WTC11 (cell line): ENCODE data around the gene MCUB. TPM values are rescaled to one million over a fixed set of nuclear protein-coding genes. Genes with fewer than 3 reads are reported as not detected.

Experiments used
- ATAC-seq: fragments of 200-7000 bp; cut with Tn5 transposase; 2 replicates; pipeline ENCODE4 v1.10.0; 2021; ENCODE audit warnings: mild to moderate bottlenecking, moderate library complexity
- CTCF ChIA-PET: fragments of 300-600 bp; sonication (Branson Sonifier 250); formaldehyde crosslinking; loops from one replicate; lab custom pipeline; 2021; ENCODE audit warnings: antibody characterized with exemption; lab: Charles Lee
- POLR2A ChIA-PET: fragments of 350-600 bp; sonication (Branson Sonifier 250); formaldehyde crosslinking; loops from one replicate; lab custom pipeline; 2021; ENCODE audit warnings: antibody characterized with exemption; lab: Charles Lee
- DNase-seq: peaks from one replicate; pipeline ENCODE4 v3.0.0; 2021; ENCODE audit warnings: low spot score
- H3K27ac Mint-ChIP-seq: 2 replicates; pipeline ENCODE4 v1.8.0; 2021; ENCODE audit warnings: mixed read lengths
- H3K27me3 Mint-ChIP-seq: 2 replicates; pipeline ENCODE4 v1.8.0; 2021; ENCODE audit warnings: low read depth, mild to moderate bottlenecking, moderate library complexity, mixed read lengths
- H3K36me3 Mint-ChIP-seq: 2 replicates; pipeline ENCODE4 v1.8.0; 2021; ENCODE audit warnings: mixed read lengths
- H3K4me1 Mint-ChIP-seq: 2 replicates; pipeline ENCODE4 v1.8.0; 2022; ENCODE audit warnings: mixed read lengths
- H3K4me3 Mint-ChIP-seq: 2 replicates; pipeline ENCODE4 v1.8.0; 2021; ENCODE audit warnings: mild to moderate bottlenecking, moderate library complexity, mixed read lengths
- H3K9me3 Mint-ChIP-seq: 2 replicates; pipeline ENCODE4 v1.8.0; 2021; ENCODE audit warnings: mixed read lengths
- ATF6 ChIP-seq: sonication (generic); formaldehyde crosslinking; IDR thresholded peaks from 2 replicates; pipeline ENCODE4 v1.8.1; 2023; ENCODE audit warnings: mild to moderate bottlenecking, missing genetic modification reagents
- EMX1 ChIP-seq: fragments of 250-450 bp; sonication (Bioruptor Pico); IDR thresholded peaks from 2 replicates; pipeline ENCODE4 v1.8.0; 2021; ENCODE audit warnings: mild to moderate bottlenecking
- ETV6 ChIP-seq: sonication (generic); formaldehyde crosslinking; IDR thresholded peaks from 2 replicates; pipeline ENCODE4 v1.8.1; 2022; ENCODE audit warnings: mild to moderate bottlenecking, missing genetic modification reagents
- GRHL2 ChIP-seq: fragments of 250-450 bp; sonication (Bioruptor Pico); IDR thresholded peaks from 2 replicates; pipeline ENCODE4 v1.8.0; 2022; ENCODE audit warnings: mild to moderate bottlenecking, moderate library complexity; ENCODE audit not compliant: insufficient replicate concordance, severe bottlenecking
- MLX ChIP-seq: sonication (generic); formaldehyde crosslinking; IDR thresholded peaks from 2 replicates; pipeline ENCODE4 v1.8.1; 2023; ENCODE audit warnings: mild to moderate bottlenecking, missing genetic modification reagents, moderate library complexity
- MXD4 ChIP-seq: fragments of 250-450 bp; sonication (Bioruptor Pico); IDR thresholded peaks from 2 replicates; pipeline ENCODE4 v1.8.0; 2021; ENCODE audit warnings: mild to moderate bottlenecking, moderate library complexity, borderline replicate concordance
- MYBL2 ChIP-seq: sonication (generic); formaldehyde crosslinking; IDR thresholded peaks from 2 replicates; pipeline ENCODE4 v1.8.1; 2023; ENCODE audit warnings: mild to moderate bottlenecking, moderate library complexity, missing genetic modification reagents
- NFE2L1 ChIP-seq: sonication (generic); formaldehyde crosslinking; IDR thresholded peaks from 2 replicates; pipeline ENCODE4 v1.8.1; 2023; ENCODE audit warnings: missing genetic modification reagents
- NR3C1 ChIP-seq: sonication (generic); formaldehyde crosslinking; conservative IDR thresholded peaks from 2 replicates; pipeline ENCODE4 v1.8.1; 2023; ENCODE audit warnings: low read depth, mild to moderate bottlenecking, missing genetic modification reagents
- OVOL2 ChIP-seq: fragments of 250-450 bp; sonication (Bioruptor Pico); IDR thresholded peaks from 2 replicates; pipeline ENCODE4 v1.9.0; 2021; ENCODE audit warnings: mild to moderate bottlenecking, borderline replicate concordance
- RELA ChIP-seq: sonication (generic); formaldehyde crosslinking; IDR thresholded peaks from 2 replicates; pipeline ENCODE4 v1.8.1; 2022; ENCODE audit warnings: missing genetic modification reagents, mild to moderate bottlenecking, borderline replicate concordance
- RORB ChIP-seq: fragments of 250-450 bp; sonication (Bioruptor Pico); IDR thresholded peaks from 2 replicates; pipeline ENCODE4 v1.9.0; 2021; ENCODE audit warnings: mild to moderate bottlenecking
- SP1 ChIP-seq: sonication (generic); formaldehyde crosslinking; conservative IDR thresholded peaks from 2 replicates; pipeline ENCODE4 v1.8.1; 2022; ENCODE audit warnings: missing genetic modification reagents
- STAT6 ChIP-seq: sonication (generic); formaldehyde crosslinking; conservative IDR thresholded peaks from 2 replicates; pipeline ENCODE4 v1.8.1; 2023; ENCODE audit warnings: mild to moderate bottlenecking, low read depth, missing genetic modification reagents, moderate library complexity
- TCF7 ChIP-seq: sonication (generic); formaldehyde crosslinking; IDR thresholded peaks from 2 replicates; pipeline ENCODE4 v1.8.0; 2022; ENCODE audit warnings: mild to moderate bottlenecking, low read depth, missing genetic modification reagents, moderate library complexity
- TEAD4 ChIP-seq: sonication (generic); formaldehyde crosslinking; IDR thresholded peaks from 2 replicates; pipeline ENCODE4 v1.8.0; 2022; ENCODE audit warnings: mild to moderate bottlenecking, missing genetic modification reagents
- USF1 ChIP-seq: sonication (generic); formaldehyde crosslinking; IDR thresholded peaks from 2 replicates; pipeline ENCODE4 v1.8.0; 2022; ENCODE audit warnings: mild to moderate bottlenecking, missing genetic modification reagents
- USF2 ChIP-seq: sonication (generic); formaldehyde crosslinking; IDR thresholded peaks from 2 replicates; pipeline ENCODE4 v1.8.1; 2023; ENCODE audit warnings: mild to moderate bottlenecking, missing genetic modification reagents, moderate library complexity
- ZBTB21 ChIP-seq: sonication (generic); formaldehyde crosslinking; IDR thresholded peaks from 2 replicates; pipeline ENCODE4 v1.8.1; 2023; ENCODE audit warnings: mild to moderate bottlenecking, missing genetic modification reagents, borderline replicate concordance
- ZNF219 ChIP-seq: sonication (generic); formaldehyde crosslinking; IDR thresholded peaks from 2 replicates; pipeline ENCODE4 v1.8.0; 2023; ENCODE audit warnings: missing genetic modification reagents, mild to moderate bottlenecking, borderline replicate concordance
- ZNF263 ChIP-seq: sonication (generic); formaldehyde crosslinking; IDR thresholded peaks from 2 replicates; pipeline ENCODE4 v1.8.1; 2022; ENCODE audit warnings: low read depth, mild to moderate bottlenecking, moderate library complexity, missing genetic modification reagents
- ZNF281 ChIP-seq: sonication (generic); formaldehyde crosslinking; IDR thresholded peaks from 2 replicates; pipeline ENCODE4 v1.8.0; 2023; ENCODE audit warnings: mild to moderate bottlenecking, missing genetic modification reagents
- ZNF317 ChIP-seq: sonication (generic); formaldehyde crosslinking; IDR thresholded peaks from 2 replicates; pipeline ENCODE4 v1.8.1; 2023; ENCODE audit warnings: low read depth, mild to moderate bottlenecking, moderate library complexity, missing genetic modification reagents, borderline replicate concordance
- ZNF416 ChIP-seq: fragments of 250-450 bp; sonication (Bioruptor Pico); IDR thresholded peaks from 2 replicates; pipeline ENCODE4 v1.9.0; 2021; ENCODE audit warnings: mild to moderate bottlenecking, inconsistent platforms
- total RNA-seq: library from RNA; stranded (reverse); gene quantifications from 3 replicates; pipeline ENCODE4 v1.2.3, GENCODE V29; 2021

MCUB gene
- total RNA-seq, 1 experiment from 2014 or later = 26.8 TPM

GRCh38 chr4:109683621-109684253 is 123.7 kb downstream of the MCUB start (continued):
- TF ChIP-seq EMX1 (CRISPR knock-in tag) = no peak
- TF ChIP-seq ZNF263 (CRISPR knock-in tag) = no peak
- TF ChIP-seq RORB (CRISPR knock-in tag) = no peak

GRCh38 chr4:109684727-109685126 is 124.7 kb downstream of the MCUB start:
- H3K36me3 Mint-ChIP-seq = peaks cover 25% of the 10 kb centered on the region
- H3K4me1 Mint-ChIP-seq = peaks cover 38% of the 10 kb centered on the region
- ATAC-seq (no peak), DNase-seq (no peak)
- TF ChIP-seq NR3C1 (no peak), STAT6 (CRISPR knock-in tag) (no peak), TCF7 (CRISPR knock-in tag) (no peak), MXD4 (CRISPR knock-in tag) (no peak), MYBL2 (CRISPR knock-in tag) (no peak), NFE2L1 (CRISPR knock-in tag) (no peak), ZNF219 (no peak), USF2 (CRISPR knock-in tag) (no peak), ZBTB21 (CRISPR knock-in tag) (no peak), ZNF416 (no peak), TEAD4 (no peak), SP1 (CRISPR knock-in tag) (no peak), RELA (CRISPR knock-in tag) (no peak), USF1 (CRISPR knock-in tag) (no peak), ETV6 (CRISPR knock-in tag) (no peak), MLX (CRISPR knock-in tag) (no peak)
- ChIA-PET POLR2A (no interaction called here), CTCF (no interaction called here)
- H3K9me3 Mint-ChIP-seq = peaks cover 15% of the 10 kb centered on the region
- H3K4me3 Mint-ChIP-seq = no peak overlapping the region
- H3K27me3 Mint-ChIP-seq = peaks cover 5% of the 10 kb centered on the region
- no peak overlapping the region for H3K27ac Mint-ChIP-seq

- no peaks in the 10 kb centered on the region for H3K9me3 Mint-ChIP-seq
These were observed 130.8 kb downstream of the MCUB start for GRCh38 chr4:109690690-109691410.

More at GRCh38 chr4:109690690-109691410, 130.8 kb downstream of the MCUB start:
- no peaks in the 10 kb centered on the region for H3K4me1 Mint-ChIP-seq
- no peak for ATAC-seq
- peaks cover 33% of the 10 kb centered on the region for H3K36me3 Mint-ChIP-seq
- H3K27me3 Mint-ChIP-seq = no peaks in the 10 kb centered on the region
- H3K27ac Mint-ChIP-seq = no peak overlapping the region
- CTCF ChIA-PET = no interaction called here
- POLR2A ChIA-PET = interaction anchor here (0.6 kb wide), 1 partner anchor 269 kb away, joined by 3 read pairs; no protein-coding TSS in a partner anchor
- DNase-seq = no peak
- TF ChIP-seq OVOL2 (CRISPR knock-in tag) = no peak
- no peak for TF ChIP-seq MYBL2 (CRISPR knock-in tag)
- no peak for TF ChIP-seq ZNF416
- TF ChIP-seq ZNF317 (CRISPR knock-in tag) = no peak
- no peak for TF ChIP-seq ATF6 (CRISPR knock-in tag)
- TF ChIP-seq ZNF281 (CRISPR knock-in tag) = no peak
- no peak for TF ChIP-seq GRHL2 (CRISPR knock-in tag)
- no peak overlapping the region for H3K4me3 Mint-ChIP-seq
